HG02623 (cell line): ENCODE results near the gene MGA.

Source experiments
- ATAC-seq: cut with Tn5 transposase; IDR thresholded peaks from one replicate; pipeline ENCODE4 v1.9.1; 2021; ENCODE audit warnings: moderate library complexity; ENCODE audit not compliant: unreplicated experiment

Gene MGA

DNA sequence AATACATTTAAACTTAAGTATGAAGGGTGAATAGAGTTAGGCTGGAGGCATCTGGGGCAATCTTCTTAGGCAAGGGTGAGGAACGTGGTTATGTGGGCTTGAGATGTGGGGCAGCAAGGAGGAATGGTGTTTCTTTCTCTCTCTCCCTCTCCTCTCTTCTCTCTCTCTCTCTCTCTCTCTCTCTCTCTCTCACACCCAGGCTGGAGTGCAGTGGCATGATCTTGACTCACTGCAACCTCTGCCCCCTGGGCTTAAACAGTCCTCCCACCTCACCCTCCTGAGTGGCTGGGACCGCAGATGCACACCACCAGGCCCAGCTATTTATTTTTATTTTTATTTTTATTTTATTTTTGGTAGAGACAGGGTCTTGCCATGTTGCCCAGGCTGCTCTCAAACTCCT is 4.0 kb upstream of the MGA start:
- ATAC-seq, result no peak

DNA sequence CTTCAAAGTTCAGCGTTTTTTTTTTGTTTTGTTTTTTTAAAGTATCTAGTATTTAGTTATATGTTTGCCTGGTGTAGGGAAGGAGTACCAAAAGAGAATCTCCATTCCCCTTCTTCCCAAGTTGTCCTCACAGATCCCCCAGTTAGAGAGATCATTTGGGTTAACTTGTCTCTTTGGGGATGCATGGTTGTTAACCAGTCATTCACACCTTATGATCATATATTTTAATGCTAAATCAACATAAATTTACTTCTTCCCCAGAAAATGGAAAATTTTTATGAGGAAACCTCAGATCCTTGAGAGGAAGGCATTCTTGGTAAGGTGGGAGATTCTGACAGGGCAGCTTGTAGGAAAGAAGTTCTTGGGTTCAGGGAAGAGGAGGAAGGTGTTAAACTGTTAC is 1.5 kb upstream of the MGA start:
- no peak for ATAC-seq

DNA sequence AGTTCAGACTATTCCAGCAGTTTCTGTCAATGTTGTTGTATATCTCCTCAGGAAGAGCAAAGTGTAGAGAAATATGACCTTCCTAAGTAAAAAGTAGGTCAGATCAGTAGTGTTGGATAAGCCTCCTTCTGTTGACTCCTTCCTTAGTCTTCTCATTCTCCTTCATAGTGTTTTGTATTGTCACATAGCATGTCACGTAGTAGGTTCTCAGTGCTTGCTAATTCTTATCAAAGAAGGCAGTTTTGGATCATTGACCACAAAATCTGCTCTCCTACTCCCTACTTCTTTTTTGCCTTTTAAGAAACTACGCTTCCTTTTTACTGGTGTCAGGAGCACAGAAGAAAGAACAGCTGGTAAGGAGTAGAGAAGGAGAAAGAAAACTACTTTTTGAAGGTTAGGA is 1.0 kb upstream of the MGA start:
- no peak for ATAC-seq

DNA sequence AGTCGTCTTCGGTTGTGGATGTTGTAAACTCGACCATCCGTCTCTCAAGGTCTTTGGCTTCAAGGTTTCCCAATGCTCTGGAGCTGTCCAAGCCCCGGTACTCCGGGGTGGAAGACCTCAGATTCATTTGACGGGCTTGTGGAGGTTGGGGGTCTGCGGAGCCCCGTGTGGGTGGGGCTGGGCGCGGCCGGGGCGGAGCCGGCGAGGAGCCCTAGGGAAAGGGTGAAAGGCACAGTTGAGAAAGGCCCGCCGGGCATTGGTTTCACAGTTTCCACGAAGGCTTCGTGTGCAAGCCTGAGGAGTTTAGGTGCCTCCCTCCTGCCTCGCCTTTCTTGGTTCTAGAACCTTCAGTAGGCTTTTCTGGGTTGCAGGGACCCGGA is 360 bp upstream of the MGA start:
- ATAC-seq, result no peak

DNA sequence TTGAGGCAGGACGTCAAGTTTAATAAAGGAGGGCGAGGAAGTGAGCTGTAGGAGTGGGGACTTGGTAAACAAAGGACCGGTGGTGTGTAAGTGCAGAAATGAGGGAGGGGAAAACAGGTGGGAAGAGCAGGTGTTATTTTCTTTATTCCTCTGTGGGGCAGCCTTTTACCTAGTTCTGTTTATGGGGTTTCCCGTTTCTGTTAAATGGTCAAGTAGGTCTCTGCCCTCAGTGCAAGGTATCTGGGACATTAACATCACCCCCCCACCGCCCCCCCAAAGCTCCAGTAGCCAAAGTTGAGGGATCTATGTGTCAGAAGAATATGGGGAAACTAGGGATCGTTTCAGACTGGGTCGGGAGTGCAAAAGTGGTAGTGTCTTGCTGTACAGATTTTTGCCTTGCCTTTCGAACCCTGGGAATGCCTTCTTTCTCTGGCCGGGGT is 893 bp downstream of the MGA start:
- ATAC-seq, result peak; percentile 1

DNA sequence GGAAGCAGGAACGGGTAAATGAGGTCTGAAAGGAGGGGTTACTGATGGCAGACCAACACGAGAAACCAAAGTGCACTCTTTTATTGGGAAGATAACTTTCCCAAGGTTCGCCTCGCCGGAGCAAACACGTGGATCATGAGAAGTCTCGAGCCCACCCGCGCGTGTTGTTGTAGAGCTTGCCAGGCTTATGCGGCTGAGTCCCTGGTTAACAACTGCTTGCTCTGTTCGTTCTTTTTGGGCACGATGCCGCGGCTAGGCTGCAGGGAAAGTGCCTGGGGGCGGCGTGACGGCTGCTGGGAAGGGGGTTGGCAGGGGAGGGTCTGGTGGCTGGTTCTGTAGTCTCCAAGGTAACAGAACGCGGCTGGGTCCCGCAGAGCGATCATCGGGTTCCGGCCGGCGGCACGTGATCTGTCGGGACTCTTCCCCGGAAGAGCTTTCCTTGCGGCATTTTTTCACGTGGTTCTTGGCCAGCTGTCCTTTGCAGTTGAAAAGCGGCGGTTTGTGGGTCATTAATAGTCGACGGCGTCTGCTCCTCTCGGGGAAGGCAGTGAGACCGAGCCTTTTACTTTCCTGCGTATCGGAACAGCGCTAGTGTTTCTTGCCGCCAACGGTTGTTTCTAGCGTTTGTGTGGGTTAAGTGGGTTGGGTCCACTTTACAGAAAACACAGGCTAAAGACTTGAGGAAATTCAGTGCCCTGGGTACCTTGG is 1.5 kb downstream of the MGA start:
- no peak for ATAC-seq

DNA sequence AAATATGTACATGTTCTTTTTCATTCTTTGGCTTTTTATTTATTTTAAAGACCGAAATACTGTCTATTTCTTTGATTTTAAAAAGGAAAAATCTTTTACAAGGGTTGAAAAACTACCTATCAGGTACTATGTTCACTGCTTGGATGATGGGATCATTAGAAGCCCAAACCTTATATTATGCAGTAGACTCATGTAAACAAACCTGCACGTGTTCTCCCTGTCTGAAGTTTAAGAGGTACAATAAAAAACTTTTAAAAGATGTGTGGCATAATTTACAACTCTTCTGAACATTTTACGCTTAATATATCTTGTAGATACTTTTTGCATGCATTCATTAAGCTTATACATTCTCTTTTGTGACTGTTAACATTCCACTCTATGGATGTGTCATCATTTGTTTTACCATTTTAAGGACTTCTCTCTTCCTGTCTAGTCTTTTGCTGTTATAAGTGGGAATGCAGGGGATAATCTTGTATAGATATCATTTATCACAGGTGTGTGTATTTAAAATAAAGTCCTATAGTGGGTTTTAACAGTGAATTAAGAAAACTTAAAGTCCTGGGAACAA is 6.2 kb downstream of the MGA start:
- no peak for ATAC-seq

DNA sequence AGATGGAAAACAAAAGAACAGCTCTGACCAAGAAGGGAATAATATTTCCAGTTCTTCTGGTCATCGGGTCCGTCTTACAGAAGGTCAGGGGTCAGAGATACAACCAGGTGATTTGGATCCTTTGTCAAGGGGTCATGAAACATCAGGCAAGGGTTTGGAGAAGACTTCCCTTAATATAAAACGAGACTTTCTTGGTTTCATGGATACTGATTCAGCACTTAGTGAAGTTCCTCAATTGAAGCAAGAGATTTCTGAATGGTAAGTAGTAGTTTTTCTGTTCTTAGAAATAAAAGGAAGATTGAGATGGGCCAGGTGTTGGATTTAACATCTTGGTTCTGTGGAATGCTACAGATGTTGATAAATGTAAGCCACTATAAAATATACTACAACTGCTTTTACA is 9.5 kb downstream of the MGA start:
- ATAC-seq, result no peak

DNA sequence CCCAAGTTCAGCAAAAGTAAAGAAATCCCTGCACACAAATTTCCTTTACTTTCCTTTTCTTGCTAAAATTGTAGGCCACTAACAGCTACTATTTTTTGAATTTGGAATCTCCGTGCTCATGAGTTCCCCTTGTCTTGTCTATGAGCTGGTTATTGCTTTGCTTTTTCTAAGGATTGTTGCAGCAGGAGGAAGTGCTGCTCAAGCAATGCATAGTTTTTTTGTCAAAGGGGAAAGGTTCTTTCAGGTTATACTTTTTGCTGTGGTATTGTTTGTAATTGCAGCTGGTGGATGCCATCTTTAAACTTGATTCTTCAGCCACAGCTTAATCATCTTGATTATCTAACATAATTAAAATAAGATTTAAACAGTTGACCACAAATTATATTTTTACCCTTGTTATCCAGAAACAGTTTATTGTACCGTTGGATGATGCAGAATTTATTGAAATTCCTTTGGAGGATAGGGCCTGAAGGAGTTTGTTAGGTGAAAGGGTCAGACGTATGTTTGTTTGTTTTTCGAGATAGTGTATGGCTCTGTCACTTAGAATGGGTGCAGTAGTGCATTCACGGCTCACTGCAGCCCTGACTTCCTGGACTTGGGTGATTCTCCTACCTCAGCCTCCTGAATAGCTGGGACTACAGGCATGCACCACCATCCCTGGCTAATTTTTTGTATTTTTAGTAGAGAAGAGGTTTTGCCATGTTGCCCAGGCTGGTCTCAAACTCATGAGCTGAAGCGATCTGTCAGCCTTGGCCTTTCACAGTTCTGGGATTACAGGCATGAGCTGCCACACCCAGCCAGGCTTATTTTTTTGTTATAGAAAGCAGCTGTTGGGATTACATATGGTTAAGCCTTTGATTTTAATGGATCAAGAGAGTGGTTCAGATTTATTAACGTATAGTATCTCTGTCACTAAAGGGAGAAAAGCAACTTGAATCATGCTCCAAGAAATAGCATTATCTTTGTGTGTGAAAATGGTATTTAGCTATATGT is 11.7 kb downstream of the MGA start:
- ATAC-seq, result no peak

DNA sequence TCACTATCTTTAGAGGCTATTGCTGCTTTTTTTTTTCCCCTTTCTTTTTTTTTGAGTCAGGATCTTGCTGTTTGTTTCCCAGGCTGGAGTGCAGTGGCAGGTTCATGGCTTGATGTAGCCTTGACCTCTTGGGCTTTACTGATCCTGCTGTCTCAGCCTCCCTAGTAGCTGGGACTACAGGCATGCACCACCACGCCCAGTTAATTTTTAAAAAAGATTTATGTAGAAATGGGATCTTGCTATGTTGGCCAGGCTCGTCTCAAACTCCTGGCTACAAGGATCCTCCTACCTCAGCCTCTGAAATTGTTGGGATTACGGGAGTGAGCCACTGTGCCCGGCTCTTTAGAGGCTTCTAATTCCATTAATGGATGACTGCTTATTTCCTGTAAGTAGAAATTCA is 15.1 kb downstream of the MGA start:
- ATAC-seq, result no peak

DNA sequence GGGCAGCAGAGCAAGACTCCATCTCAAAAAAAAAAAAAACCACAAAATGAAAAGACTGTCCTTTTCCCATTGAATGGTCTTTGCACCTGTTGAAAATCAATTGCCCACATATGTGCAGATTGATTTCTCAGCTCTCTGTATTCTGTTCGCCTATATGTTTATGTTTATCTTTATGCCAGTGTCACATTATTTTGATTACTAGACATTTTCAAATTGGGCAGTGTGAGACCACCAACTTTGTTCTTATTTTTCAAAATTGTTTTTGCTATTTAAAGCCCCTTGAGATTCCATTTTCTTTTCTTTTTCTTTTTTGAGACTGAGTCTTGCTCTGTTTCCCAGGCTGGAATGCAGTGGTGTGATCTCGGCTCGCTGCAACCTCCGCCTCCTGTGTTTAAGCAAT is 18.5 kb downstream of the MGA start:
- no peak for ATAC-seq

DNA sequence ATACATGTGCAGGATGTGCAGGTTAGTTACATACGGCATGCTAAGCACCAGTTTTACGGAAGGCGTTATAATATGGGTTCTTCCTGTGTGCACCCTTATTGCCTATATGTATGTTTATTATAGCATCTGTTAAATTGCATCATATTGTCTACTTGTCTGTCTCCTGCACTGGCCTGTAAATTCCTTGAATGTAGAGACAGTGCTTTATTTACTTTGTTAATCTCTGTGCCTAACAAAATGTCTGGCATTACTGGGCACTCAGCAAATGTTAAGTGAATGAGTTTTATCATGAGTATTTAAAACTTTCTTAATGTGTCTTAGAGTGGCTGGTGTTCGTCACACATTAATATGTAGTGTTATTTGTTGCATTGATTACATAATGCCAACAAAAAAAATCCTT is 23.8 kb downstream of the MGA start:
- ATAC-seq, result no peak

DNA sequence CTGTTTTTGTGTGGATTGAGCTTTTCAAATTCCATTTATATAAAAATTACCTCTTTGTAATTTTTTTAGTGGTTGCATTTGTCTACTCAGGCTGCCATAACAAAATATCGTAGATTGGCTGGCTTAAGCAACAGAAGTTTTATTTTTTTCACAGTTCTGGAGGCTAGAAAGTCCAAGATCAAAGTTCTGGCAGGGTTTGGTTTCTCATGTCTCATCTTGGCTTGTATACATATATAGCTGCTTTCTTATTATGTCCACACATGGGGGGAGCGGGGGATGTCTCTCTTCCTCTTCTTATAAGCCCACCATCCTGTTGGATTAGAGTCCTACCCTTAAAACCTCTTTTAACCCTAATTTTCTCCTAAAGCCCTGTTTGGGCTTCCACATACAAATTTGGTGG is 28.5 kb downstream of the MGA start:
- ATAC-seq, result no peak

DNA sequence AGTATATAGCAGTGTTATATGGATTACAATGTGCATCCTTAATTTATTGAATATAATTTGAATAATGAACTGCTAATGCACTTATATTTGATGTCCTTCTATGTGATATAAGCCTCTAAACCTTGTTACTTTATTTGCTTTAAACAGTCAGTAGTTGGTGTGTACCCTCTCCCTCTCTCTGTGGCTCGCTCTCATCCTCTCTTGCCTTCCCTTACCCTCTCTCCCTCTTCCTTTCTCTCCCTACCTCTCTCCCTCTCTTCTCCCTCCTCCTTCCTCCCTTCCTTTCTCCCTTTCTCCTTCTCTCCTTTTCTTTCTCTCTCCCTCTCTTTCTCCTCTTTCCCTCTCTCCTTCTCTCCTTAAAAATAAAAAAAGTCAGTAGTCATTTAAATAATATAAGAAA is 28.9 kb downstream of the MGA start:
- ATAC-seq, result no peak

DNA sequence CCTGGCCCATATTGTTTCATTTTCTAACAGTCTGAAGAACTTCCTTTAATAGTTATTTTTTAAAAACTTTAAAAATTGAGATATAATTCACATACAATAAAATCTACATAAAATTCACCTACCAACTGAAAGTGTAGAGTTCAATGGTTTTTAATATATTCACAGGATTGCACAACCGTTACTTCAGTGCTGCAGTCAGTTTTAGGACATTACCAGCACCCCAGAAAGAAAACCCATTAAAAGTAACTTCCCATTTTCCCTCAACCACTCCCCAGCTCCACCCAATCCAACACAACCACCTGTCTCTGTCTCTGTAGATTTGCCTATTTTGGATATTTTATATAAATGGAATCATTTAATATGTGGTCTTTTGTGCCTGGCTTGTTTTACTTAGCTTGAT is 29.6 kb downstream of the MGA start:
- no peak for ATAC-seq

DNA sequence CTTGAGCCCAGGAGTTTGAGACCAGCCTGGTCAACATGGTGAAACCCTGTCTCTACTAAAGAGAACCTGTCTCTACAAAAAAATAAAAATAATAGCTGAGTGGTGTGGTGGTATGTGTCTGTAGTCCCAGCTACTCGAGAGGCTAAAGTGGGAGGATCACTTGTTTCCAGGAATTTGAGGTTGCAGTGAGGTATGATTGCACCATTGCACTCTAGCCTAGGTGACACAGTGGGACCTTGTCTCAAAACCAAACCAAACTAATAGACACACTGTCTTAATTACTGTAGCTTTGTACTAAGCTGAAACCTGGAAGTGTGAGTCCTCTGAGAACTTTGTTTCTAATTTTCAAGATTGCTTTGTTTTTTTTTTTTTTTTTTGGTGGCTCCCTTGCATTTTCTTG is 30.4 kb downstream of the MGA start:
- no peak for ATAC-seq

DNA sequence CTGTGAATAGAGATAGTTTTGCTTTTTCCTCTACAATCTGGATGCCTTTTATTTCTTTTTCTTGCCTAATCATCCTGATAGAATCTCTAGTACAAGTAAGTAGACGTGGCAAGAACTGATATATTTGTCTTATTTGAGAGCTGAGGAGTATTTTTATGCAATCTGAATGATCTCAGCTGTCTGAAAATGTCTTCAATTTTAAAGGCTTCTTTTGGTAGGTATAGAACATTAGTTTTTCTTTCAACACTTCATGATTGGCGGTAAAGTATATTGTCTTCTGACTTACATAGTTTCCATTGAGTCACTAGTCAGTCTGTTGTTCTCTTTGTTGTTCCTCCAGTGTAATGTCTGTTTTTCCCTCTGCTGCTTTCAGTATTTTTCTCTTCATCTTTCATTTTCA is 31.3 kb downstream of the MGA start:
- no peak for ATAC-seq

DNA sequence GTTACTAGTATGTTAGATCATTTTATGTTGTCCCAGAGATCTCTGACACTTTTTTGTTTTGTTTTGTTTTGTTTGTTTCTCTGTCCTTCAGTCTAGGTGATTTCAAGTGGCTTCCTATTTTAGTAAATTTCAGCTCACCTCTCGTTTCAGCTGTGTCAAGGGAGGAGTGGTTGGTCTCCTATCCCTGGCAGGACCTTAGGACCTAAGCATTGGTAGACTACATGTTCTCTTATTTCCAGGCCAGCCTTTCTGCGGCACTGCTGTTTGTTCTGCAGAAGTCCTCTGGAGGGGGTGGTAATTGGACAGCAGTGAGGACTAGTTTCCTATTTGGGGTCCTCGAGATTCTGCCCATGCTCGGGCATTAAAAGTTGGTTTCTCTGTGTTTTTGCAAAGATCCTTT is 31.8 kb downstream of the MGA start:
- no peak for ATAC-seq

DNA sequence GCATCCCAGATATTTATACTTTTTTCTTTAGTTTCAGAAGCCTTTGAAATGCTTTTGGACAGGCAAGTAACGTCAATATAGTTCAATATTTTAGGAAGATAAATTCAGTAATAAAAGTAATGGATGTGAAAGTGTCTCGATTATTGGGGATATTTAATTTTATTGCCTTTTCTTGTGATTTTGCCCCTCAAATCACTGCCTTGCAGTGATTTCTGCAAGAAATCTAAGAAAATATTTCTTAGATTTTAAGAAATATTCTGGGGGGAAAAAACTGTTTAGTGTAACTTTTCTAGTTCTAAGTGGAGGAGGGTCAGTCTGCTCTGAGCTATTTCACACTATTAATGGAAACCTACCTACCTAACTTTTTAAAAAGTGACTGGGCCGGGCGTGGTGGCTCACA is 33.6 kb downstream of the MGA start:
- no peak for ATAC-seq

DNA sequence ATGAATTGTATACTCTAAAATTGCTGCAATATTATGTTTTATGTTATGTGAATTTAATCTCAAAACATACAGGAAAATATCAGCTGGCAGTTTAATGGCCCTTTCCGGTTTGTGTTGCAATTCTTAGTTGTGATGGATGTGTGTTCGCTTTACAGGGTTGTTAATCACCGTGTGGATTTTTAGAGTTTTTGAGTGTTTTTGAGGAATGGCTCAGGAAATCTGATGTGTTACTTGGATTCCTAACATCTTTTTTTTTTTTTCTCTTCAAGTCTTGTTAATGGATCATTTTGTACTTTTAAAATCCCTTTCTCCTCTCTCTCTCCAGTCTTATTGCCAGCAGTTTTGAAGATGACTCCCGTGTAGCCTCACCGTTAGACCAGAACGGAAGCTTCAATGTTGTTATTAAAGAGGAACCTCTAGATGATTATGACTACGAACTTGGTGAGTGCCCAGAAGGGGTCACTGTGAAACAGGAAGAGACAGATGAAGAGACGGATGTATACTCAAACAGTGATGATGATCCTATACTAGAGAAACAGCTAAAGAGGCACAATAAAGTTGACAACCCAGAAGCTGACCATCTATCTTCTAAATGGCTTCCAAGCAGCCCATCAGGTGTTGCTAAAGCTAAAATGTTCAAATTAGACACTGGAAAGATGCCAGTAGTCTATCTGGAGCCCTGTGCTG is 35.7 kb downstream of the MGA start:
- ATAC-seq, result peak; percentile 70

DNA sequence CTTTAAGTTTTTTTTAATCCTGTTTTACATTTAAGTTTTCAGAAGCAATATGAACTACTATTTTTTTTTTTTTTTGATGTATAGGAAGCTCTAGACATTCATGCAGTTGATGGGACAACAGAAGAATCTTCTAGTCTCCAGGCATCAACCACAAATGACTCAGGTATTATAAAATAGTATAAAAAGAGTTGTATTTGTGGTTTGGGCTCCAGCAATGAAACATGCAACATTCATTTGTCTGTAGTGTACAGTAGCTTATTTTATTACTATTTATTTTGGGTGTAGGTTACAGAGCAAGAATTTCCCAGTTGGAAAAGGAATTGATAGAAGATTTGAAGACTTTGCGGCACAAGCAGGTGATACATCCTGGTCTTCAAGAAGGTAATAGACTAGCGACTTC is 38.6 kb downstream of the MGA start:
- ATAC-seq, result no peak
